Kidney glomerular epithelial cell (primary cell): ENCODE measurements around the gene GPR37.

ENCODE experiments used
- DNase-seq: peaks from one replicate; lab custom pipeline; 2025; lab: John Stamatoyannopoulos, UW

The GPR37 gene, protein sequence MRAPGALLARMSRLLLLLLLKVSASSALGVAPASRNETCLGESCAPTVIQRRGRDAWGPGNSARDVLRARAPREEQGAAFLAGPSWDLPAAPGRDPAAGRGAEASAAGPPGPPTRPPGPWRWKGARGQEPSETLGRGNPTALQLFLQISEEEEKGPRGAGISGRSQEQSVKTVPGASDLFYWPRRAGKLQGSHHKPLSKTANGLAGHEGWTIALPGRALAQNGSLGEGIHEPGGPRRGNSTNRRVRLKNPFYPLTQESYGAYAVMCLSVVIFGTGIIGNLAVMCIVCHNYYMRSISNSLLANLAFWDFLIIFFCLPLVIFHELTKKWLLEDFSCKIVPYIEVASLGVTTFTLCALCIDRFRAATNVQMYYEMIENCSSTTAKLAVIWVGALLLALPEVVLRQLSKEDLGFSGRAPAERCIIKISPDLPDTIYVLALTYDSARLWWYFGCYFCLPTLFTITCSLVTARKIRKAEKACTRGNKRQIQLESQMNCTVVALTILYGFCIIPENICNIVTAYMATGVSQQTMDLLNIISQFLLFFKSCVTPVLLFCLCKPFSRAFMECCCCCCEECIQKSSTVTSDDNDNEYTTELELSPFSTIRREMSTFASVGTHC

GRCh38 chr7:124765401-124766352, at the start of gene GPR37:
Gene GPR37, minus strand, starts transcription at chr7:124765792. Its CDS starts 816 bp downstream, at chr7:124764976.
- DNase-seq, result peak; percentile 74

DNA sequence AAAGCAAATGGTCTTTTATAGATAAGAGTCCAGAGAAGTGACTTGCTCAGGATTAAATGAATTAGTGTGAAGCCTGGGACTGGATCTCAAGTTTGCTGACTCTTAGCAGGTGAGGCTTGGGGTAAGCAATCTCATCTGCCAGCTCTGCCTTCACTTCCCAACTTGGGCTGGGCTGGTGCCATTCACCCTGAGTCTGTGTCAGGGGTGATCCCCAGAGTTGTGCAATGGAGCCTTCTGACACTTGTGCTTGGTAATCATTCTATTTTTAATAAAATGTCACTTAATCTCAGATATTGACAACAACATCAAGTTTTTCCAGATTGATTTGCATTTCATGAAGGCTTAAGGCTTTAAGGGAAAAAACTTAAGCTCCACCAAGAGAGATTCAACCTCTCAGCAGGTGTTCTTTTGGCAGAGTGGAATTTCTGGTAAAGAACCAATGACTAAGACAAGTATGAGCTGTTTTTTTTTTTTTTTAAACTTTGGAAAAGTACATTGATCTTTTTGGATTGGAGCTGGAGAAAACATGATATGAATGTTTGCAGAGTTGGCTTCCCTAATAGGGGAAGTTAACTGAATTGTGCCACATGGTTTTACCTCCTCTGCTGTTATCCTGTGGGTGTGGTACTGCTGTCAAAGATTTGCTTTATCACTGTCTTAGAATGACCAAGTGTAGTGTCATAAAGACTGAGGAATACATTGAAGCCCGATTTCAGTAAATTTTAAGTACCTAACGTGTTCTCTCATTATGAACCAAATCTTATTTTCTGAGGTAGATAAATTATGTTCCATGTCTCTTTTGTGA, 48.6 kb upstream of the GPR37 start:
- DNase-seq, result no peak

DNA sequence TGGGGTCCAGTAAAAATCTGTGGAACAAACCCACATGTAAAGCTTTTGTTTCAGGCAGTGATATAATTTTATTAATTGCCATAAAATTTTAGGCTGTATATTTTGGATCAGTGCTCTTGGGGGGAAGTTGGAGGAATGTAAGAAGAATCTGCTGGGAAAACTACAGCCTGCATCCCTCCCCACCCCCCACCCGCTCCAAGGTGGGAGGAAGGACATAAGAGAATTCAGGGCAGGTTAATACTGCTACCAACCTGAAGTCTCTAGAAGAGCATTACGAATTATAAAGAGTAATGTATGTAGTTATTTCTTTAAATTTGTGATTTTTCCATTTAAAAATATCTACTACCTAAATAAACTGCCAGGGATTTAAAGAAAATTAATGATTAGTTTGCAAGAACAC, 47.2 kb upstream of the GPR37 start:
- DNase-seq, result no peak

- DNase-seq, result no peak
These were observed 45.7 kb upstream of the GPR37 start for GRCh38 chr7:124811341-124811740.

- DNase-seq, result no peak
These were observed 45.0 kb upstream of the GPR37 start for GRCh38 chr7:124810605-124811004.

DNA sequence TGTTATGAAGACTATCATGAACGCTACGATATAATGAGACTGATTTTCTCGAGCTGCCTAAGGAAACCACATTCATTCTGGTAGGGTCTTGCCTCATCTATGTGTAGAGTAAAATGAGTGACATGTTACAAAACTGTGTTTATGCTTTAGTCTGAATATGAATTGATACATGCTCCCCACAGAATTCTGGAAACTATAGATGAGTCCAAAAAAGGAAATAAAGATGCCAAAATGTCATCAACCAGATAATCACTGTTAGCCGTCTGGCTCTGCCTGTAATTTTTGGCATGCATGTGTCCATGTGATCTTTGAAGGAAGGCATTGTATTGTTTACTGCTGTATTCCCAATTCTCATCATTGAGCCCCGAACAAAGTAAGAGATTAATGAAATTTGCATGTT, 42.6 kb upstream of the GPR37 start:
- DNase-seq, result no peak

GRCh38 chr7:124801330-124801895, 35.8 kb upstream of the GPR37 start:
- DNase-seq, result no peak

- DNase-seq, result no peak
These were observed 34.8 kb upstream of the GPR37 start for GRCh38 chr7:124800386-124800785.

- no peak for DNase-seq
These were observed 33.9 kb upstream of the GPR37 start for GRCh38 chr7:124799448-124799847.

- no peak for DNase-seq
These were observed 31.2 kb upstream of the GPR37 start for GRCh38 chr7:124796771-124797170.

DNA sequence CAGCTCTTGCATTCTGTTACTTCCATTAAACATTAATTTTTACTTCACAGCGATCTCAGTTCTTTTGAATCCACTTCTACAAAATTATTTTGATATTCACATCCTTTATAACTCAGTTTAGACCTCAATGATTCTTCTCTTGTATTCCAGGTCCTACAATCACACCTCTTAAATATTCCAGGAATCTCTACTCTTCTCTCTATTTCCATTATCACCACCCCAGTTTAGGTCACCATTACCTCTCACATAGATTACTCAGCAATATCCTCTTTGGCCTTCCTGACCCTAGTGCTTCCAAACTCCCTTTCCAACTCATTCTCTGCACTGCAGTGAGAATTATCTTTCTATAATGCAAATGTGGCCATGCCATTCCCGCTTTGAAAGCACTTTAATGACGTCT, 27.1 kb upstream of the GPR37 start:
- no peak for DNase-seq

GRCh38 chr7:124792002-124792401, 26.4 kb upstream of the GPR37 start:
- DNase-seq, result no peak

GRCh38 chr7:124791426-124791825, 25.8 kb upstream of the GPR37 start:
- DNase-seq, result no peak

- no peak for DNase-seq
These were observed 25.1 kb upstream of the GPR37 start for GRCh38 chr7:124790645-124791044.

DNA sequence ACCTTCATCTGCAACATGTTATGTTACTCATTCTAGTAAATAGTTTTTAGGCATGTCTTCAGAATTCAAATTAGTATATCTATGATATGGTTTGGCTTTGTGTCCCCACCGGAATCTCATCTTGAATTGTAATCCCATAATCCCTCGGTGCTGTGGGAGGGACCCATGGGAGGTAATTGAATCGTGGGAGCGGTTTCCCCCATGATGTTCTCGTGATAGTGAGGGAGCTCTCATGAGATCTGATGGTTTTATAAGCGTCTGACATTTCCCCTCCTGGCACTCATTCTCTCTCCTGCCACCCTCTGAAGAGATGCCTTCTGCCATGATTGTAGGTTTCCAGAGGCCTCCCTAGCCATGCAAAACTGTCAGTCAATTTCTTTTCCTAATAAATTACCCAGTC, 20.4 kb upstream of the GPR37 start:
- no peak for DNase-seq

GRCh38 chr7:124784879-124785818, 19.6 kb upstream of the GPR37 start:
- DNase-seq, result peak; percentile 74

GRCh38 chr7:124783271-124783670, 17.7 kb upstream of the GPR37 start:
- DNase-seq, result no peak

GRCh38 chr7:124781907-124782734, 16.5 kb upstream of the GPR37 start:
- DNase-seq, result no peak

DNA sequence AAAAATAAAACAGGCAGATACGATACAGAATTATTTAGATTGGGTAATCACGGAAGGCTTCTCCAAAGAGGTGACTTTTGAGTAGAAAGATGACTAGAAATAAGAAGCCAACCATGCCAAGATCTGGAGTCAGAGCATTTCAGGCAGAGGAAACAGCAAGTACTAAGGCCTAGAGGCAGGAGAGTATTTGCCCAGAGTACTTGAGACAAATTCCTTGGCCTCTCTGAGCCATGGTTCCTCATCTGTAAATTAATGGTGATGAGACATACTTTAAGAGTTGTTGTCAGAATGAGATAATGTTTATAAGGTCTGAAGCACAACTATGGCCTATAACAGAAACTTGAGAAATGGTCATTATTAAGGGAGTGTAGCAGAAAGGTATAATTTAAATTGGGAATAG, 15.8 kb upstream of the GPR37 start:
- DNase-seq, result peak; percentile 11
